HG03039 (cell line): ENCODE measurements around the gene VDAC1.
A peak's percentile ranks its signal among the peaks of the same experiment; 100 is the strongest.
"Not testable (repeated sequence)": the region's sequence is repeated elsewhere in the genome, so short reads cannot be mapped to it uniquely, and the experiment has no call there.

Source experiments
- ATAC-seq: cut with Tn5 transposase; IDR thresholded peaks from one replicate; pipeline ENCODE4 v1.9.1; 2021; ENCODE audit warnings: mild to moderate bottlenecking, moderate library complexity; ENCODE audit not compliant: unreplicated experiment

VDAC1 gene

GRCh38 chr5:133995883-133996563 lies 8.8 kb downstream of the VDAC1 start:
- no peak for ATAC-seq

- no peak for ATAC-seq
Measured at GRCh38 chr5:133995341-133995740, 9.4 kb downstream of the VDAC1 start.

GRCh38 chr5:133994990-133995333 lies 9.8 kb downstream of the VDAC1 start:
- ATAC-seq: no peak

GRCh38 chr5:133994297-133994989 lies 10.3 kb downstream of the VDAC1 start:
- no peak for ATAC-seq

- no peak for ATAC-seq
Measured at GRCh38 chr5:133993185-133993936, 11.4 kb downstream of the VDAC1 start.

GRCh38 chr5:133992429-133993155 lies 12.2 kb downstream of the VDAC1 start:
- no peak for ATAC-seq

GRCh38 chr5:133991171-133991910 lies 13.4 kb downstream of the VDAC1 start:
- ATAC-seq: no peak

- no peak for ATAC-seq
Measured at GRCh38 chr5:133990396-133990795, 14.4 kb downstream of the VDAC1 start.

- ATAC-seq: no peak
Measured at GRCh38 chr5:133985540-133986180, 19.1 kb downstream of the VDAC1 start.

GRCh38 chr5:133983674-133984073 lies 21.1 kb downstream of the VDAC1 start:
- no peak for ATAC-seq

GRCh38 chr5:133981714-133982113 lies 23.1 kb downstream of the VDAC1 start:
- ATAC-seq: no peak

- no peak for ATAC-seq
Measured at GRCh38 chr5:133980652-133981051, 24.1 kb downstream of the VDAC1 start.

GRCh38 chr5:133978943-133979342 lies 25.8 kb downstream of the VDAC1 start:
- no peak for ATAC-seq

- ATAC-seq: no peak
Measured at GRCh38 chr5:133977858-133978257, 26.9 kb downstream of the VDAC1 start.

- ATAC-seq: peak; percentile 55
Measured at GRCh38 chr5:133977161-133977787, 27.5 kb downstream of the VDAC1 start.

- ATAC-seq: not testable (repeated sequence)
Measured at GRCh38 chr5:133975546-133975945, 29.2 kb downstream of the VDAC1 start.

- no peak for ATAC-seq
Measured at GRCh38 chr5:133974142-133974541, 30.6 kb downstream of the VDAC1 start.

- ATAC-seq: no peak
Measured at GRCh38 chr5:133970325-133970909, 34.4 kb downstream of the VDAC1 start.

- no peak for ATAC-seq
Measured at GRCh38 chr5:133969654-133970324, 35.0 kb downstream of the VDAC1 start.
